Stimulated activated CD4-positive, alpha-beta T cell treated with anti-CD3 and anti-CD28 coated beads, Interleukin-15, amount 100 ng/mL, for 24 hours (primary cell): ENCODE results near the gene ENDOG.
"Not testable (repeated sequence)": the region's sequence is repeated elsewhere in the genome, so short reads cannot be mapped to it uniquely, and the experiment has no call there.

Experiments
- DNase-seq: peaks from one replicate; pipeline ENCODE4 v3.0.0-alpha.2; 2020

Gene ENDOG

GRCh38 chr9:128829477-128830251 is 11.4 kb downstream of the ENDOG start, which contains the start of gene SPOUT1:
TSS of gene SPOUT1 (minus strand) at chr9:128829794. CDS start at chr9:128829780, 14 bp downstream.
- DNase-seq, result peak; percentile 96

GRCh38 chr9:128833696-128834095 is 15.4 kb downstream of the ENDOG start:
- DNase-seq, result no peak

GRCh38 chr9:128835246-128836210 is 17.2 kb downstream of the ENDOG start:
- no peak for DNase-seq

- no peak for DNase-seq
Observed at GRCh38 chr9:128836509-128837145, 18.3 kb downstream of the ENDOG start.

- DNase-seq, result no peak
Observed at GRCh38 chr9:128838338-128838737, 20.0 kb downstream of the ENDOG start.

GRCh38 chr9:128840524-128840923 is 22.2 kb downstream of the ENDOG start:
- no peak for DNase-seq

- no peak for DNase-seq
Observed at GRCh38 chr9:128841694-128842492, 23.6 kb downstream of the ENDOG start.

- DNase-seq, result not testable (repeated sequence)
Observed at GRCh38 chr9:128843171-128843570, 24.9 kb downstream of the ENDOG start.

GRCh38 chr9:128845186-128845931 is 27.1 kb downstream of the ENDOG start:
- DNase-seq, result no peak

GRCh38 chr9:128846680-128847030 is 28.4 kb downstream of the ENDOG start:
- DNase-seq, result no peak

GRCh38 chr9:128847803-128848202 is 29.5 kb downstream of the ENDOG start:
- DNase-seq, result no peak

- DNase-seq, result not testable (repeated sequence)
Observed at GRCh38 chr9:128851024-128851423, 32.7 kb downstream of the ENDOG start.

GRCh38 chr9:128851779-128852600 is 33.7 kb downstream of the ENDOG start:
- DNase-seq, result not testable (repeated sequence)

GRCh38 chr9:128852646-128853045 is 34.3 kb downstream of the ENDOG start:
- DNase-seq, result not testable (repeated sequence)

GRCh38 chr9:128854454-128854853 is 36.2 kb downstream of the ENDOG start:
- not testable (repeated sequence) for DNase-seq

- not testable (repeated sequence) for DNase-seq
Observed at GRCh38 chr9:128858476-128858875, 40.2 kb downstream of the ENDOG start.

GRCh38 chr9:128860937-128861336 is 42.6 kb downstream of the ENDOG start:
- no peak for DNase-seq

- DNase-seq, result no peak
Observed at GRCh38 chr9:128861501-128861900, 43.2 kb downstream of the ENDOG start.

- no peak for DNase-seq
Observed at GRCh38 chr9:128862401-128862851, 44.1 kb downstream of the ENDOG start.

- peak; percentile 88 for DNase-seq
Observed at GRCh38 chr9:128863647-128864046, 45.3 kb downstream of the ENDOG start.
